Skin epidermis (tissue), 12 donors: ENCODE data around the gene RASSF10.

ENCODE experiments used
- H3K27ac ChIP-seq, 21 experiments: fragments of 200-600 bp; sonication (generic) in 11 of 21; one replicate each; pipeline ENCODE4 v1.5.0; 2020; ENCODE audit warnings: mild to moderate bottlenecking in 3 of 21, inconsistent platforms in 2 of 21, moderate library complexity in 2 of 21
- H3K4me3 ChIP-seq, 7 experiments: fragments of 200-600 bp; sonication (generic) in 2 of 7; one replicate each; pipeline ENCODE4 v1.5.0; 2020; ENCODE audit warnings: inconsistent platforms in 2 of 7, mild to moderate bottlenecking in 2 of 7, moderate library complexity in 1 of 7

The RASSF10 gene

DNA sequence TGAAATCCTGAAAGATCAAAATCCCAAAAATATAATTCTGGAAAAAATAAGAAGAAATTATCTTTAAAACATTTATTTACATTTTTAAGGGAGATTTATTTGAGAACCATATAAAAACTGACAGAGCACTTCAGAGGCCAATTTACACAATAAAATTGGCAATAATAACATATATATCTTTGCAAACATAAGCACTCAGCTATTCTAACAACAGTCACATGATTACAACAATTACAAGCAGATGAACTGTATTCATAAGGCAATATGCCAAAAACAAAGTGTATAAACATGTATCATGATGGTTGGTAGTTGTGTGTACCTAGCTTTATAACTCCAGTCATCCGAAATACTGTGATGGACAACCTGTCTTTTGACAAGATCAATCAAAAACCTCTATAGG, 17.7 kb upstream of the RASSF10 start:
- Histone ChIP-seq H3K27ac (no peak overlapping the region), H3K4me3 (no peak overlapping the region)

DNA sequence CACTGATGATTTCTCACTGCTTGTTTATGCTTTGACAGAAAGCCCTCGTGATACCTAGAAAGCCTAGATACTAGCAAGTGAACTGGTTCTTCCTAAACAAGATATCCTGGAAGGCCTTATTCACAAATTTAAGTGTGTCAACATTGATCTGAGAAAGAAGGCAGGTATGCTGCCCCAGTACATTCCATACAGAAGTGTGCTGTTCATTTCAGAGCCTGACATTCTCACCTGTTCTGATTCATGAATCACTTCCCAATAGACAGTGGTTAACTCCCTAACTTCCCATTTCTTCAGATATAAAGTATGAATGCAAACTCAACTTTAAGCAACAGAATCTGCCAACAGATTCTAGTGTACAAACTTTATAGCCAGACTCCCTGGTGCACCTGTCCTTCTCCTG, 15.5 kb upstream of the RASSF10 start:
- Histone ChIP-seq H3K27ac (peak overlapping the region in 1 of 21 experiments; percentile 64), H3K4me3 (no peak overlapping the region)

DNA sequence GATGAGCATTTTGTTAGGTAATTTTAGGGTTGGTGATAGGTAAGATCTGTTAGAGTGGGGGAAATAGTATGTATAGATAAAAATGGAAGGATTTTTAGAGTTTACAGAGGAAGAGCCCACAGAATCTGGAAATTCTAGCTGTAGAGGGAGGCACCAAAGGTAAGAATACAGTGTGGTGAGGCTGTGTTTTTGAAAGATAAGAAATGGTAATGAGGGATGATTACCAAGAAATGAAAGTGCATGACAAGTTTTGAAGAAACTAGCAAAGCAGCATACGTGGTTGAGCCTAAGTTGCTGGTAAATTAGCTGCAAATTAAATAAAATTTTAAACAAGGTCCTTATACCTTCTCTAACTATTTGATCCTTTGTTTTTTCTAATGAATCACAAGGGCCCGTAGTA, 14.6 kb upstream of the RASSF10 start:
- Histone ChIP-seq H3K27ac (peak overlapping the region in 5 of 21 experiments; percentile 37 to 68 (median 64)), H3K4me3 (no peak overlapping the region)

DNA sequence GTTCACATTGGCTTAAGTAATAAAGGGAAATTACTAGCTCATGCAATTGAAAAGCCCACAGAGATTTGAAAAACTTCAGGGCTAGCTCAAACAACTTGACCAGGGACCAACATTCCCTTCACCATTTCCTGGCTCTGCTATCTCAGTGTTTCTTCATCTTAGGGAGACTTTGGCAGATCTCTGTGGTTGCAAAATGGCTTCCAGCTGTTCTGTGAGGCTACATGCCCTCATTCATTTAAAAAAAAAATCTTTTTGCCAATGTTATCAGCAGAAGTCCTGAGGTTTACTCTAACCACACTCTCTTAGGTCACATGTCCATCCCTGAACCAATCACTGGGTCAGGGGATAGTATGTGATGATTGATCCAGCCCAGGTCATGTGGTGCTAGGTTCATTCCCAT, 13.9 kb upstream of the RASSF10 start:
- Histone ChIP-seq H3K4me3 (no peak overlapping the region), H3K27ac (no peak overlapping the region)

DNA sequence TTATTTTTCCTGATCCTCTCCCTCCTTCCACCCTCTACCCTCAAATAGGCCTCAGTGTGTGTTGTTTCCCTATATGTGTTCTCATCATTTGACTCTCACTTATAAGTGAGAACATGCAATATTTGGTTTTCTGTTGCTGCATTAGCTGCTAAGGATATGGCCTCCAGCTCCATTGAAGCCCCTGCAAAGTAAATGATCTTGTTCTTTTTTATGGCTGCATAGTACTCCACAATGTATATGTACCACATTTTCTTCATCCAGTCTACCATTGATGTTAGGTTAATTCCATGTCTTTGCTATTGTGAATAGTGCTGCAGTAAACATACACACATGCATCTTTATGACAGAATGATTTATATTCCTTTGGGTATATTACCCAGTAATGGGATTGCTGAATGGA, 13.3 kb upstream of the RASSF10 start:
- Histone ChIP-seq H3K4me3 (no peak overlapping the region), H3K27ac (no peak overlapping the region)

DNA sequence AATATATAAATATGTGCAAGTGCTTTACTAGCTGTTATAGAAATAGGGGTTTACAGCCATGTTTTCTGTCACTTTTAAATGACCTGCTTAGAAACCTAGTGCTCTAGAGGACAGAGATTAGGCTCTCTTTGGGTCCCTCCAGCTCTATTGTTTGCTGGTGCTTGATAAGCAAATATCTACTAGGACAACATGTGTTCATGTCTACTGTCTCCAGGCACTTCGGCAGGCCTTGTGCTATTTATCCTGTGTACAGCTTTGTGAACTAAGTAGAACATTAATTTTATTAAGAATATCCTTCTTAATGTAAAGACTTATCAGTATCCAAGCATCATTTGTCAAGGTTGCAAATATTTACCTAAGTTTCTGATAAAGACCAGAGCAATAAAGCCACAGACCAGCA, 11.9 kb upstream of the RASSF10 start:
- H3K4me3 ChIP-seq = no peak overlapping the region
- H3K27ac ChIP-seq = no peak overlapping the region

DNA sequence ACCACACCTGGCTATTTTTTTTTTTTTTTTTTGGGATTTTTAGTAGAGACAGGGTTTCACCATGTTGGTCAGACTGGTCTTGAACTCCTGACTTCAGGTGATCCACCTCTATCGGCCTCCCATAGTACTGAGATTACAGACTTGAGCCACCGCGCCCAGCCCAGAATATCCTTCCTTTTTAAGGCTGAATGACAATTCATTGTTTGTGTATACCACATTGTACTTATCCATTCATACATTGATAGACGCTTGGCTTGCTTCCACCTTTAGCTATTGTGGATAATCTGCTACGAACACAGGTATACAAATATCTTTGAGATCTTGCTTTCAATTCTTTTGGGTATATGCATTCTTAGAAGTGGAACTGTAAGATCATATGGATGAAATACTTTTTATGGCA, 10.8 kb upstream of the RASSF10 start:
- Histone ChIP-seq H3K27ac (no peak overlapping the region), H3K4me3 (no peak overlapping the region)

DNA sequence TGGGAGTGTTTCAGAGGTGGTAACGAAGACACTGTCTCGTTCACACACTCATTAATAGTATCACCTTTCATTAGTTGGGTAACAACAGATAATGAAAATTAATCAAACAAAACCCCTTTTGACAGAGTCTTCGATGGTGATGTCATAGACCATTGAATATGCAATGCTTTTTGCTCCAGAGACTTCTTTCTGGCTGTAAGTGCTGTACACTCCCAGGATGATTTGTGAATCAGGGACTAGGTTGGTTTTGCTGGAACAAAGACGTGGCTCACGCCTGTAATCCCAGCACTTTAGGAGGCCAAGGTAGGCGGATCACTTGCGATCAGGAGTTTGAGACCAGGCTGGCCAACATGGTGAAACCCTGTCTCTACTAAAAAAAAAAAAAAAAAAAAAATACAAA, 9.5 kb upstream of the RASSF10 start:
- Histone ChIP-seq H3K4me3 (no peak overlapping the region), H3K27ac (no peak overlapping the region)

DNA sequence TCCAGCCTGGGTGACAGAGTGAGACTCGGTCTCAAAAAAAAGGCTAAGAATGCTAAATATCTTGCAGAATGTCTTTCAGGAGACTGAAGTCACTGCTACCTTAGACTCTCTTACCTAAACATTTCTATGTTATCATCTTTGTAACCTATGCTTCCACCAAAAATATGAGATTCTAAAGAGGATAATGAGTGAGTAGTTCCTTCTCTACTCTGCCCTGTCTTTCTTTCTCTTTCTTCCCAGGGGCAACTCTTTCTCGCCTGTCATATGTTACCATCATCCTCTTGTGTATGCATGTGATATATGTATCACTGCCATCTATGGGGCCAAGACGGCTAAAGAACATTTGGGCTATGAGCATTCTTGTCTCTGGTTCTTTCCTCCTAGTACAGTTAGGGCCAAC, 9.0 kb upstream of the RASSF10 start:
- H3K4me3 ChIP-seq = no peak overlapping the region
- no peak overlapping the region for H3K27ac ChIP-seq

DNA sequence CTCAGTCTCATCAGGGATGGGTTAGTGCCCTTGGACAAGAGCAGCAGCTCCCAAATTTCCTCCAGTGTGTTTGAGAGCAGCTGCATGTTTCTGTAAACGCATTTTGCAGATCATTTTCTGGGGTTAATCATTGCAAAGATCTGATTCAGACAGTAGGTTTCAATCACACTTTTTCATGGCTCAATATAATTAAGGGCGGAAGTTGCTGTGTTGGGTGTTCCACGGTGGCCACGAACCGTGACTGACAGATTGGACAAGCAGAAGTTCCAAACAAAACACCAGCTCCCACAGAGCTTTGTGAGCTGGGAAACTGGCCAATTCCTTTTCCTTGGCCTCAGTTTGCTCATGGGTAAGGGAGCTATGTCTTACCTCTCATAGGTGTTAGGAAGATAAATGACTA, 8.4 kb upstream of the RASSF10 start:
- H3K4me3 ChIP-seq = no peak overlapping the region
- H3K27ac ChIP-seq = no peak overlapping the region

DNA sequence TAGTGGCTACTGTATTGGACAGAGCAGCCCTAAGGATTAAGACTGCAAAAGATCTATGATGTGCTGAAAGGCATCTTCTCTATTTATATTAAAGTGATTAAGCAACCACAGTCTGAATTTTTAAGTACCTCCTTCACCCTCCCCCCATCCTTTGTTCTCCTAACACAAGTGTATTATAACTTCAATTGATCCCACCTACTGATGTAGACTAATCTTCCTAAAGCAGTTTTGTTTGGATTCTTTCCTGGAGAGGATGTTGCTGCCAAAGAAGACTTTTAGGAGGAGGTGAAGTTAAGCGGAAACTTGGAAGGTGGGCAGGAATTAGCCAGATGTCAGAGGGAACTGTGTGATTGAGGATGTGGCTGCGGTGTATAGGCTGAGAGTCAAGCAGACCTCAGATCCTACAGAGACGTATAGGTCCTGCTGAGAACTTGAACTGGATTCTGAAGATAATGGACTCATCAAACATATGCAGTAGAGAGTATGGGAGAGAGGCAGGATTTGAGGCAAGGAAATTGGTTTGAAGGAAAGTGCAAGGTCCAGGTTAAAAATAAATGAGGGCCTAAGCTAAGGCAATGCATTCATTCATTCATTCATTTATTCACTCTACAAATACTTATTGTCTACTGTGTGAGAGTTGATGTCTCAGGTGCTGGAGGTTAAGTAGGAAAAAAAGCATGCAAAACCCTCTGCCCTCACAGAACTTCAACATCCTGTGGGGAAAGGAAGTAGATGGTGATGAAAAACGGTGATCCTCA, 5.2 kb upstream of the RASSF10 start:
- no peak overlapping the region for H3K27ac ChIP-seq

DNA sequence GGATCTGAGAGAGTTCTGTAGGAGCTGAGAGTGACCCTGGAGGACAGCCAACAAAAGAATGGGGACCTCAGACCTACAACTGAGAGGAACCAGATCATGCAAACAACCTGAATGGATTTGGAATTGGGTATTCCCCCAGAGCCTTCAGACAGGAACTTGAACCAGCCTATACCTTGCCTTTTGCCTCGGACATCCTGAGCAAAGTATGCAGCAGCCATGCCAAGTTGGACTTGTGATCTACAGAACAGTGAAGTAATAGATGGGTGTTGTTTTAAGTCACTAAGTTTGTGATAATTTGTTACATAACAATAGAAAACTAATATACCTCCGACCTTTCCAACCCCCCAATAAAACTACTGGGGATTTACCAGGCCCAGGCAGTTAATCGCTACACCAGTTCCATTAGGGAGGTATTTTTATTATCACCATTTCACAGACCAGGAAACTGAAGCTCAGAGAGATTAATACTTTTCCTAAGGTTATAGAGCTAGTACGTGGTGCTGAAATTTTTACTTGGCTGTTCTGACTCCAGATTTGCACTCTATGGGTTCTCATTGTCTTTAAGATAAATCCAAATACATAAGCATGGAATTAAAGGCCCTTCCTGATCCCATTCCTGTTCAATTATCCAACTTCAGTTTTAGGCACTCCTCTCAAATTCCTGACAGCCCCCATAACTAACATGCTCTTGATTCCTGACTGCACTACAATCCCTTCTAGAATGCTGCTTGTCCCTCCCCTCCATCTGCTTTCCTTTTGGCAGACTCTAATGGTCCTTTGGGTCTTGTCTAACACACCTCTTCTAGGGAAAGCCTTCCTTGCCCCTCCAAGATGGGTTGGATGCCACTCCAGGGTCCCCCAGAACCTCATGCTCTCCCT, 1.7 kb upstream of the RASSF10 start:
- Histone ChIP-seq H3K27ac (peak overlapping the region in 2 of 21 experiments; percentile 8 to 9), H3K4me3 (peak overlapping the region in 1 of 7 experiments; percentile 56)

More for the DNA sequence above, 5.2 kb upstream of the RASSF10 start:
- H3K4me3 ChIP-seq = no peak overlapping the region

DNA sequence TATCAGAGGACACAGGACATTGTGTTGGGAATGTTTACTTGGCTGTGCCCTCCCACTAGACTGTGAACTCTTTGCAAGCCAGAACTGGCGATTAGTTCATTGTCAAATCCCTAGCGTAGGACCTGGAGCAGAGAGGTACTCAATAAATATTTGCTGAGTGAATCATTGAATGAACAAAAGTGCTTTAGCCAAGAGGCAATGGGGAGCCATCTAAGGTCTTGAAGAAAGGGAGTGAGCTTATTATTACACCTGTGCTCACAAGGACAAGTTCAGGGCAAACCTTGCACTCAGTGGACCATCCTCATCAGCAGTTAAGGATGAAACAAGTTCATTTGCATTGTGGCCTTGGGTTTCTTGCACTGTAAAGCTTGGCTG, 1.1 kb upstream of the RASSF10 start:
- Histone ChIP-seq H3K4me3 (peak overlapping the region in 6 of 7 experiments; percentile 32 to 58 (median 46)), H3K27ac (peak overlapping the region in 10 of 21 experiments; percentile 9 to 78 (median 67))

DNA sequence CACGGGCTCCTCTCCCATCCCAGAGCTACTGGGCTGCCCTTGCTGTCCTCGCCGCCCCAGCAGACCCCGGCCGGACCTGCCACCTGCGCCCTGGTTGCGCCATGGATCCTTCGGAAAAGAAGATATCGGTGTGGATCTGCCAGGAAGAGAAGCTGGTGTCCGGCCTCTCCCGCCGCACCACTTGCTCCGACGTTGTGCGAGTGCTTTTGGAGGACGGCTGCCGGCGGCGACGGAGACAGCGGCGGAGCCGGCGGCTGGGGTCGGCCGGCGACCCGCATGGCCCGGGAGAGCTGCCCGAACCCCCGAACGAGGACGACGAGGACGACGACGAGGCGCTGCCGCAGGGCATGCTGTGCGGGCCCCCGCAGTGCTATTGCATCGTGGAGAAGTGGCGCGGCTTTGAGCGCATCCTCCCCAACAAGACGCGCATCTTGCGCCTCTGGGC, 382 bp downstream of the RASSF10 start:
- Histone ChIP-seq H3K27ac (peak overlapping the region in 18 of 21 experiments; percentile 29 to 78 (median 57)), H3K4me3 (peak overlapping the region; percentile 31 to 58 (median 46))

DNA sequence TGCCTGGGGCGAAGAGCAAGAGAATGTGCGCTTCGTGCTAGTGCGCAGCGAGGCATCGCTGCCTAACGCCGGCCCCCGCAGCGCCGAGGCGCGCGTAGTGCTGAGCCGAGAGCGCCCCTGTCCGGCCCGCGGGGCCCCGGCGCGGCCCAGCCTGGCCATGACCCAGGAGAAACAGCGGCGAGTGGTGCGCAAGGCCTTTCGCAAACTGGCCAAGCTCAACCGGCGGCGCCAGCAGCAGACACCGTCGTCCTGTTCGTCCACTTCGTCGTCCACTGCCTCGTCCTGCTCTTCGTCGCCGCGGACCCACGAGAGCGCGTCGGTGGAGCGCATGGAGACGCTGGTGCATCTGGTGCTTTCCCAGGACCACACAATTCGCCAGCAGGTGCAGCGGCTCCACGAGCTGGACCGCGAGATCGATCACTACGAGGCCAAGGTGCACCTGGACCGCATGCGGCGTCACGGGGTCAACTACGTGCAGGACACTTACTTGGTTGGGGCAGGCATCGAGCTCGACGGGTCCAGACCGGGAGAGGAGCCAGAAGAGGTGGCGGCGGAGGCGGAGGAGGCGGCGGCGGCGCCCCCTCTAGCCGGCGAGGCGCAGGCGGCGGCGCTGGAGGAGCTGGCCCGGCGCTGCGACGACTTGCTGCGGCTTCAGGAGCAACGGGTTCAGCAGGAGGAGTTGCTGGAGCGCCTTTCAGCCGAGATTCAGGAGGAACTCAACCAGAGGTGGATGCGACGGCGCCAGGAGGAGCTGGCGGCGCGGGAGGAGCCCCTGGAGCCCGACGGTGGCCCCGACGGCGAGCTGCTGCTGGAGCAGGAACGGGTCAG, 1.0 kb downstream of the RASSF10 start:
- H3K27ac ChIP-seq = peak overlapping the region in 17 of 21 experiments; percentile 10 to 78 (median 59)
- H3K4me3 ChIP-seq = peak overlapping the region; percentile 31 to 58 (median 46)

DNA sequence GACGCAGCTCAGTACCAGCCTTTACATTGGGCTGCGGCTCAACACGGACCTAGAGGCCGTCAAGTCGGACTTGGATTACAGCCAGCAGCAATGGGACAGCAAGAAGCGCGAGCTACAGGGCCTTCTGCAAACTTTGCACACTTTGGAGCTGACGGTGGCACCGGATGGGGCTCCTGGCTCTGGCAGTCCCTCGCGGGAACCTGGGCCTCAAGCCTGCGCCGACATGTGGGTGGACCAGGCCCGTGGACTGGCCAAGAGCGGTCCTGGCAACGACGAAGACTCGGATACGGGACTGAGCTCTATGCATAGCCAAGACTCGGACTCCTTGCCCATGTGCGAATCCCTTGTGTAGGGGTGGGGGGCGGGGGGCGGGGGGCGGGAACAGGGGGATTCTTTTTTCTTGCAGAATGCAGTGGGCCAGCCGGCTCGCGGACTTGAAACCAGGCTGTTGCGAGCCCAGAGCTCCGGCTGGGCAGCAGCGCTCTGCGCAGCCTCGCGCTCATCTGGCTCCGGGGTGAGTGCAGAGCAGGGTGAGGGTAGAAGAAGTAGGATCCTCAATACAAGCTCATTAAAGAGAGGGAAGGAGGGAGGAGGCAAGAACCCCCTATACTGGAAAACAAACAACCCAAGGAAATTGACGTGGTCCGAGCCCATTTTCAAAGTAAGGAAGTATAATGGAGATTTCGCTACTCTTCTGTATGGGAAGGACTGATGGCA, 1.8 kb downstream of the RASSF10 start:
- Histone ChIP-seq H3K4me3 (peak overlapping the region; percentile 31 to 58 (median 46)), H3K27ac (peak overlapping the region in 15 of 21 experiments; percentile 10 to 78 (median 47))

DNA sequence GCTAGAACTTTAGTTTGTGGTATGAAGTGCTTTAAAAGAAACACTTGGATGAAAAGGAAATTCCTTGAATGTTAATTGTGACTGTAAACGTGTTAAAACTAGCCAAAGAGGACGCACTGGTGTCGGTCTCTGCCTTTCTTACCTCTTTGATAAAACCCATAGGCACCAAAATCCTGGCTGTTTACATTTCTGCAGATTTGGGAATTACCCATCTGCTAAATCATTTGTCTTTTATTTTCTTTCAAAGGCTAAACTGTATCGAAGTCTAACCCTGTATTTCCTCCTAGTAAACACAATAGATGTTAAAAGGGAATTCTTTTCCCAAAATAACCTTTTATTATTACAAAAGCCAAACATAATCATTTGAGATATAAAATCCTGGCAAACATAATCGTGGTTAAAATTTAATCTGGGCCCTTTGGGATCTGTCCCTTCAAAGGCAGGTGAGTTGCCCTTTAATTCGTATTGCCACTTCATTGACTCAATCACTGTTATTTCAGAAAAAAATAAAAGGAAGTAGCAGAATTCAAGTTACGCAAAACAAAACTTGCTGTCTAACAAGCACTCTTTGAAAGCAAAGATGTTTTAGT, 2.4 kb downstream of the RASSF10 start:
- Histone ChIP-seq H3K27ac (peak overlapping the region in 6 of 21 experiments; percentile 33 to 78 (median 50)), H3K4me3 (peak overlapping the region; percentile 31 to 58 (median 46))

DNA sequence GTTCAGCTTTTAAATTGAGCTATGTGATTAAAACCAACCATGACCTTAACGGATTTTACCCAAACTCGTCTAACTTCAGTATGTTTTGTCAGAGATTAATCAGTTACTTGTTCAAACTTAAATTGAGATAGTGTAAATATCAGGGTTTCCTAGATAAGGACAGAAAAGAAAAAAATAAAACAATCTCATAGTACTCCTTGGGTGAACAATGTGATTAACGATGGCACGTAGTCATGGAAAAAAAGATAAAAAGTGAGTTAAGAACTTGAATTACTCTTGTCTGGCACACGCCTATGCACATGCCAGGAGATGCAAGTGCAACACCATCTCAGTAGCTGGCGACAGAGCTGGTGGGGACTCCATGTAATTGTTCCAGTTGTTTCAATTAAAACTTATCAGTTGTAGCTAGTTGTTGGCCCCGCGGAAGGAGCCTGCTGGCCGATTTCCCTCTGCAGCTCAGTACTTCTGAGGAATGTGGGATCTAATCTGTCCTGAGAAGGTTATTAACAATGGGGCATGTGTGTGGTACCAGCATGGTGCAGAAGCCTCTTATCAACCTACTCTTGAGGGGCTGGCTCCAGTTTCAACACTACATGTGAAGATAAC, 3.0 kb downstream of the RASSF10 start:
- H3K27ac ChIP-seq = peak overlapping the region in 1 of 21 experiments; percentile 74

More for the DNA sequence above, 3.0 kb downstream of the RASSF10 start:
- H3K4me3 ChIP-seq = peak overlapping the region in 5 of 7 experiments; percentile 31 to 58 (median 47)
